Midbrain (tissue), 1 donor: ENCODE results near the gene ZNF337.
"Not testable (repeated sequence)": the region's sequence is repeated elsewhere in the genome, so short reads cannot be mapped to it uniquely, and the experiment has no call there.

Experiments
- DNase-seq: peaks from one replicate; lab custom pipeline; 2025; lab: John Stamatoyannopoulos, UW

ZNF337 gene

DNA sequence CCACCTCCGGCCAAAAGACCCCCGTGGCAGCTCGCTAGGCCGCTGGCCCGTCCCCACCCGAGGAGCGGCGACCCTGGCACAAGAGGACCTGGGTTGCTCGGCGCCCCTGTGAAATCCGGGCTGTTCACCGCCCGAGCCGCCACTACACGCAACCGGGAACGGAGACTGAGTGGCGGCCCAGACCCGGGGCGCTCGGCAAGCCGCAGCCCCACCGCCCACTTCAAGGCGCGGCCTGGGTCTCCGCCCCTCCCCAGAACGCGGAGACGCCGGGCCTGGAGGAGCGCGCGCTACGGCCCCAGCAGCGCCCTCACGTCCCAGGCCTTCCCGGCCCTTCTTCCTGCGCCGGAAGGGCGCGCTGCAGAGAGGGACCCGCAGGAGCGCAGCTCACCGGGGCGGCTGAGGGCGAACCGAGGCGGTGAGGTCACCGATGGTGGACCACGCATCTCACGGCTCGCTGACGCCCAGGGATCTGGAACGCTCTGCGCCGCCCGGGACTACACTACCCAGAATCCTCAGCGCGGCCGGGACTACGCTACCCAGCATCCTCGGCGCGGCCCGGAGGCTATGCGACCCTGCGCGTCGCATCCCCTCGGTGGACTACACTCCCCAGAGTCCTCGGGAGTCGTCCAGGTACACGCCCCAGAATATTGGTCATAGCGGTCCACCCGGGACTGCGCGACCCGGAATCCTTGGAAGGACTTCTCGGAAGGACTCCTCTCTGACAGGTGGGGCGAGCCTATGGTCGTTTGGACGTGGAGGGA, at the start of gene ZNF337:
Gene ZNF337 (minus strand): TSS at position 483 of the 761 bp plus-strand sequence. CDS start 10,436 bp downstream, outside the sequence.
- peak; percentile 93 for DNase-seq

DNA sequence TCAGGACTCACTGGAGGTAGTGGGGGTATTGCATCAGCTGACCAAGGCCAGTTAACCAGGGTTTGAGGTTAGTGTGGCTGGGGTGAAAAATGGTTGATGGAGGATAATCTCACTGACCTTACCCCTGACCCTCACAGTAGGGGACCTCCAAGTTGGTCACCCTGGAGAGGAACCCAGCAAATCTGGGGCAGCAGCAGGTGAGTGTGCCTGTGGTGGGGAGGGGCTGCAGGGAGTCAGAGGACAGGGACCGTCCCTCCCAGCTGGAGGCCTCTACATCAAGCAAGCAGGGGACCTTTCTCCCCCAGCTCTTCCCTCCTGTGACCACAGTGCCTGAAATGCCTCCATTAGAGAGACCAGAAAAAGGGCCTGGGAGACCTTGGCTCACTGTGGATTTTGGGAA, 49.1 kb upstream of the ZNF337 start:
- no peak for DNase-seq

DNA sequence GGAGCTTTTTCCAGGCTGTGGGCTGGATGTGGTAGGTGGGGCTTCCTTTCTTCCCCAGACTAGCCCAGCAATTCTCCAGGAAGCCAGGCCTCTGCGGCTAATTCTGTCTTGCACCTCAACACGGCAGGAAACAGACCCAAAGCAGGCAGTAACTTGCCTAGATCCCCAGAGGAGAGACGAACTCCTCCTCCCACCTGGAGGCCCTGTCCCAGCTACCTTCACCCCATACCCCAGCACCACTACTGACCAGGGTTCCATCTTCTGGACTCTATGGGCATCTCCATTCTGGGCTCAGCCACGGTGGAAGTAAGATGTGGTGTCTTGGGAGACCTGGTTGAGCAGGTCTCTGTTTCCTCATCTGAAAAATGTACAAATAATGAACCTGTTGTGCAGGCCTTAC, 48.4 kb upstream of the ZNF337 start:
- DNase-seq: no peak

DNA sequence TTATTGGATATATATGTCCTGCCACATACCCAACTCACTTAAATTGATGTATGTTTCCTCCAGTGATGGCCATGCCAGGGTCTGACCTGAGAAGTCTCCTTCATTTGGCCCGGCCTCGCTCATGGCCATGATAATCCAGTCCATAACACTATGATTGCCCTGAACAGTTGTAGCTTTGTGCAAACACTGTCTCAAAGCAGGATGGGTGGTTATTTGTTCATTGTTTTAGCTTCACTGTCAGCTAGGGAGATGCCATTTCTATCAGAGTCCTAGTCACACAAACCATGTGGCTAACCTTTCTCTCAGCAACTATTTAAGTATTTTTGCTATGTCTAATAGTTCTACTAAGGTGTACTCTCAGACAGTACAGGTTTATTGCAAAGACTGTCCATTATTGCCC, 47.6 kb upstream of the ZNF337 start:
- DNase-seq: peak; percentile 13

DNA sequence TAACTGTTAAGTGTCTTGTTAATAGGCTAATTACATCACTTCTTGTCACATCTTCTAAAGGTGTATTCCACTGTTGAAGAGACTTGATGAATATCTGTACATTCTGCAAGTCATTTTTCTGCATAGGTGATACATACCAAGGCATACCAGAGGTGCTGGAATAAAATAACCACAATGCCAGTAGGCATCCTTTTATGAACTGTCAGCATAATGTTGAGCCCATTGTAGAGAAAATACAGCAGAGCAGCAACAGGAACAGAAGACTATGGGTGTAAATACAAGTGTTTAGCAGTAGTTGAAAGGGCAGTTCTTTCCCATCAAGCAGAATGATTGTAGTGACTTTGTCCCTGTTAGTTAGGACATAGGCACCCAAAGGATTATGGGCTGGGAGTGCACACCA, 44.4 kb upstream of the ZNF337 start:
- no peak for DNase-seq

DNA sequence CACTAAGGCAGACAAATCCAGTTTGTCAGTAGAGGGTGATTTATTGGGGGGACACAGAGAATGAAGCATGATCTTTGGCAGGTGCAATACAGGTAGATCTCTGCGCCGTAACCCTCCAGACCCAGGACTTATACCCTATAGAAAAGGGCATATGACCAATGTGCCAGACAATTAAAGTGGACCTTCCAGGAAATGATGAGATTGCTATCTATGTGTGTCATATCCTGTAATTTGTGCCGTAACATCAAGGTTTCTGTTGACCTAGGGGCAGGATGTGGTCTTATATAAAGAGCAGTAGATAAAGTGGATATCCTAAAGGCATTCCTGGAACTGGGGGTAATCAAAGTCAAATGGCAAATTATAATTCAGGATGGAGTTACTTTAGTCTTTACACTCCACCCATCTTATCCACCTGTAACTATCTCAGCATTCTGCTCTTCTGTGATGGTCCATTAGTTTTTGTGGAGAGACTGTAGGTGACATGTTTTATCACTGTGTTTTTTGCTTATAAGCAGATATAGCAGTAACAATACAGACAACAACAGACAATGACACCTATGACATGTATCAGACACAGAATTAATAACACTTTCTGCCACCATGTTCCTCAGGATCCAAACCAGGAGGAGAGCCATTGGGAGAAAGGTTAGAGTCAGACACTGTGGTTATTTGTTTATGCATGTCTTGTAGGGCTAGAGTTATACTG, 43.1 kb upstream of the ZNF337 start:
- DNase-seq: no peak

DNA sequence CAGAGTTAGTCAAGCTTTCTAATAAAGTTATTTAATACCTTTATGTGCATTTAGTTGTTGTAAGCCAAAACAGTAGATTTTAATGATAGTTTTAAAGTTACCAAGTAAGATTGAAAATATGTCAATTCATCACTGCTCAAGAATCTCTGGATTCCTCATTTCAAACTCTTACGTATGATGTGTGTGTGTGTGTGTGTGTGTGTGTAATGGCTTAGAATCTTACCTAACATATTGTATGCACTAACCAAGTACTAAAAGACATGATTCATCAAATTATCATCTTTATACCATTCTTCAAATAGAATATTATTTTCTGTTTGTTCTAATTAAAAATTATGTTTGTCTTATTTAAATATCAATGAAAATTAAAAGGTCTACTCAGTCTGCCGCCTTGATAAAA, 41.5 kb upstream of the ZNF337 start:
- no peak for DNase-seq

DNA sequence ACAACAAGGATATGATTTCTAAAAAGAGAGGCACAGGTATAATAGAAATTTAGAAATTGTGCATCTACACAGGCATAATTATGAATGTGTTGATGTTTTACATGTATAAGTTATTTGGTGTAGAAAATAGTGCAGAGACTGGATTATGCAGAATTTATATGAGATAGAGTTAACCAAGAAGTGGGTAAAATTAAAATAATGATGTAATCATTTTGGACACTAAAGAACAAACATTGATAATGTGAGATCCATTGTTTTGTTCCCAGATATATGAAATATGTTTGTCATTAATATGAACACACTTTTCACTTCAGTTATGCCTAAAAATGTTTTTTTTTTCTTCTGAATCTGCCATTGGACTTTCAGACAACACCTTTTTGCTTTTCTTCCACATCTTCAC, 37.2 kb upstream of the ZNF337 start:
- DNase-seq: no peak

DNA sequence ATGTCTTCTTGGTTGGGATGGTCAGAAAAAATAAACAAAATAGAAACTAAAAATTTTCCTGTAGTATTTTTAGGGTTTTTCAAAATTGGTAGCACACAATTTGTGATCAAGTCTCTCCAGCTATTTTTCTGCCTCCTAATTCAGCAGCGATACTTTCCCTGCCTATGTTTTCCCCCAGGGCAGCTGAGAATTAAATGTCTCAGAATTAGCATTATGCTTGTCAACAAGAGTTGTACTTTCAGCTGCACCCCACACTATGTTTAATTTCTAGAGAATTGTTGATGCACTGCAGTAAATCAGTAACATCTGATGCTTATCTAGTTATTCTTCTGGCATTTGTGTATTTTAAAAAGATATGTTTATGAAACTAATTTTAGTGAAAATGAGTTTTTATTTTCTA, 34.2 kb upstream of the ZNF337 start:
- DNase-seq: no peak

DNA sequence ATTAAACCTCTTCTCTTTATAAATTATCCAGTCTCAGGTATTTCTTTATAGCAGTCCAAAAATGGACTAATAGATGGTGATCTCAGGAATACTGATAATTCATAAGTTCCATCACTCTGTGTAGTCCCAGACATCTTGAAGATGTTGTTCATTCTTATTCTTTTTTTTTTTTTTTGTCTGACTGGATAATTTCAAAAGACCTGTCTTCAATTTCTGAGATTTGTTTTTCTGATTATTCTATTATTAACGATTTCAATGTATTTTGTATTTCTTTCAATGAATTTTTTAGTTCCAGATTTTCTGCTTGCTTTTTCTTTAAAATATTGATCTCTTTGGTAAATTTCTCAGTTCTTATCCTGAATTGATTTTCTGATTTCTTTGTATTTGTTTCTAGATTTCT, 29.7 kb upstream of the ZNF337 start:
- DNase-seq: no peak

DNA sequence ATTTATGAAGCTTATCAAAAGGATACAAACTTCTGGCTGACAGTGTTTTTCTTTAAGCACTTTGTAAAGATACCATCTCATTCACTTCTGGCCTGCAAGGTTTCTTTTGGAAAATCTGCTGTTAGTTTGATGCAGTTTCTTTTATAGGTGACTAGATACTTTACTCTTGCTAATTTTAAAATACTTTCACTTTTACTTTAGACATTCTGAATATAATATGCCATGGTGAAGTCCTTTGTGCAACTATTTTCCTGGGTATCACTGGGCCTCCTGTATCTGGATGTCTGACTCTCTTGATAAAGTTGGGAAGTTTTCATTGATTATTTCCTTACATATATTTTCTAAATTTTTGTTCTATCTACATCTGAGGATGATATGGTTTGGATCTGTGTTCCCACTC, 29.0 kb upstream of the ZNF337 start:
- DNase-seq: no peak

DNA sequence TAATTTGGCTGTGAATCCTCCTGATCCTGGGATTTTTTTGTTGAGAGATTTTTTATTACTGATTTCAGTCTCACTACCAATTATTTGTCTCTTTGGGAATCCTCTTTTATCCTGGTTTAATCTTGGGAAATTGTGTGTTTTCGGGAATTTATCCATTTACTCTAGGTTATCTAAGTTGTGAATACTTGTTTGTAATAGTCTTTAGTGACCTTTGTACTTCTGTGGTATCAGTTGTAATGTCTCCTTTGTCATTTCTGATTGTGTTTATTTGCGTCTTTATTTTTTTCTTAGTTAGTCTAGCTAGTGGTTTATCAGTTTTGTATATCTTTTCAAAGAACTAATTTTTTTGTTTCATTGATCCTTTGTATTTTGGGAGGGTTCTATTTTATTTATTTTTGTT, 27.3 kb upstream of the ZNF337 start:
- DNase-seq: no peak

DNA sequence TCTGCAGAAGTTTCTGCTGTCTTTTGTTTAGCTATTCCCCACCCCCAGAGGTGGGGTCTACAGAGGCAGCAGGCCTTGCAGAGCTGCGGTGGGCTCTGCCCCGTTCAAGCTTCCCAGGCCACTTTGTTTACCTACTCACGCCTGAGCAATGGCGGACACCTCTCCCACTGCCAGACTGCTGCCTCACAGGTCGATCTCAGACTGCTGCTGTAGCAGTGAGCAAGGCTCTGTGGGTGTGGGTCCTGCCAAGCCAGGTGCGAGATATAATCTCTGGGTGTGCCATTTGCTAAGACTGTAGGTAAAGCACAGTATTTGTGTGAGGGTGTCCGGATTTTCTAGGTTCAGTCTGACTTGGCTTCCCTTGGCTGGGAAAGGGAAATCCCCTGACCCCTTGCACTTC, 23.6 kb upstream of the ZNF337 start:
- no peak for DNase-seq

DNA sequence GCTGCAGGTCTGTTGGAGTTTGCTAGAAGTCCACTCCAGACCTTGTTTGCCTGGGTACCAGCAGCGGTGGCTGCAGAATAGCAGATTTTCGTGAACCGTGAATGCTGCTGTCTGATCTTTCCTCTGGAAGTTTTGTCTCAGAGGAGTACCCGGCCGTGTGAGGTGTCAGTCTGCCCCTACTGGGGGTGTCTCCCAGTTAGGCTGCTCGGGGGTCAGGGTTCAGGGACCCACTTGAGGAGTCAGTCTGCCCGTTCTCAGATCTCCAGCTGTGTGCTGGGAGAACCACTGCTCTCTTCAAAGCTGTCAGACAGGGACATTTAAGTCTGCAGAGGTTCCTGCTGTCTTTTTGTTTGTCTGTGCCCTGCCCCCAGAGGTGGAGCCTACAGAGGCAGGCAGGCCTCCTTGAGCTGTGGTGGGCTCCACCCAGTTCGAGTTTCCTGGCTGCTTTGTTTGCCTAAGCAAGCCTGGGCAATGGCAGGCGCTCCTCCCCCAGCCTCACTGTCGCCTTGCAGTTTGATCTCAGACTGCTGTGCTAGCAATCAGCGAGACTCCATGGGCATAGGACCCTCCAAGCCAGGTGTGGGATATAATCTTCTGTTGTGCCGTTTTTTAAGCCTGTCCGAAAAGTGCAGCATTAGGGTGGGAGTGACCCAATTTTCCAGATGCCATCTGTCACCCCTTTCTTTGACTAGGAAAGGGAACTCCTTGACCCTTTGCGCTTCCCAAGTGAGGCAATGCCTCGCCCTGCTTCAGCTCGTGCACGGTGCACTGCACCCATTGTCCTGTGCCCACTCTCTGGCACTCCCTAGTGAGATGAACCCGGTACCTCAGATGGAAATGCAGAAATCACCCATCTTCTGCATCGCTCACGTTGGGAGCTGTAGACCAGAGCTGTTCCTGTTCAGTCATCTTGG, 22.5 kb upstream of the ZNF337 start:
- not testable (repeated sequence) for DNase-seq

DNA sequence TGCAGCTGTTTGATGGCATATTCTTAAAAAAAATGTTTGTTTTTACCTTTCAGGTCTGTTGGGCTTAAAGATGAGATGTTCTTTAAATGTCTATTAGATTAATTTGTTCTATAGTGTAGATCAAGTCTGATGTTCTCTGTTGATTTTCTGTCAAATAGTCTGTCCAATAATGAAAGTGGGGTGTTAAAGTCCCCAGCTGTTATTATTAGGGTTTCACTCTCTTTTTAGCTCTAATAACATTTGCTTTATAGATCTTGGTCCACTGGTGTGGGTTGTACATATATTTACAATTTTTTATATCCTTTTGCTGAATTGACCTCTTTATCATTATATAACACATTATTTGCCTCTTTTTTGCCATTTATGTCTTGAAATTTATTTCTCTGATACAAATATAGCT, 11.0 kb upstream of the ZNF337 start:
- DNase-seq: no peak

DNA sequence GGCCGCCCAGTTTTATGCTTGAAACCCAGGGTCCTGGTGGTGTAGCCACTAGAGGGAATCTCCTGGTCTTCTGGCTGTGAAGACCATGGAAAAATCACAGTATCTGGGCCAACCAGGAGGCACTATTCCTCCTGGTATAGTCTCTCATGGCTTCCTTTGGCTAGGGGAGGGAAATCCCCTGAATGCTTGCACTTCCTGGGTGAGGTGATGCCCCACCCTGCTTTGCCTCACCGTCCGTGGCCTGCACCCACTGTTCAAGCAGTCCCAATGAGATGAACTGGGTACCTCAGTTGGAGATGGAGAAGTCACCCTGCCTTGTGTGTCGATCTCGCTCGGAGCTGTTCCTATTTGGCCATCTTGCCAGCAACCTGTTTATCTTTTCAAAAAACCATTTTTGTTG, 10.1 kb upstream of the ZNF337 start:
- no peak for DNase-seq

DNA sequence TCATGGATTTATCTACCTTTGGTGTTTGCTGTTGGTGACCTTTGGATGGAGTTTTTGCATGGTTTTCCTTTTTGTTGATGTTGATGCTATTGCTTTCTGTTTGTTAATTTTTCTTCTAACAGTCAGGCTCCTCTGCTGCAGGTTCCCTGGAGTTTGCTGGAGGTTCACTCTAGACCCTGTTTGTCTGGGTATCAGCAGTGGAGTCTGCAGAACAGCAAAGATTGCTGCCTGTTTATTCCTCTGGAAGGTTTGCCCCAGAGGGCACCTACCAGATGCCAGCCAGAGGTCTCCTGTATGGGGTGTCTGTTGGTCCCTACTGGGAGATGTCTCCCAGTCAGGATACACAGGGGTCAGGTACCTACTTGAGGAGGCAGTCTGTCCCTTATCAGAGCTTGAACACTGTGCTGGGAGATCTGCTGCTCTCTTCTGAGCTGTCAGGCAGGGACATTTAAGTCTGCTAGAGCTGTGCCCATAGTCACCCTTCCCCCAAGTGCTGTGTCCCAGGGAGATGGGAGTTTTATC, 9.2 kb upstream of the ZNF337 start:
- no peak for DNase-seq

DNA sequence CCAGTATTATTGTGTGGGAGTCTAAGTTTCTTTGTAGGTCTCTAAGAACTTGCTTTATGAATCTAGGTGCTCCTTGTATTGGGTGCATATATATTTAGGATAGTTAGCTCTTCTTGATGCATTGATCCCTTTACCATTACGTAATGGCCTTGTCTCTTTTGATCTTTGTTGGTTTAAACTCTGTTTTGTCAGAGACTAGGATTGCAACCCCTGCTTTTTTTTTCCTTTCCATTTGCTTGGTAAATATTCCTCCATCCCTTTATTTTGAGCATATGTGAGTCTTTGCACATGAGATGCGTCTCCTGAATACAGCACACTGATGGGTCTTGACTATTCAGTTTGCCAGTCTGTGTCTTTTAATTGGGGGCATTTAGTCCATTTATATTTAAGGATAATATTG, 7.7 kb upstream of the ZNF337 start:
- not testable (repeated sequence) for DNase-seq

DNA sequence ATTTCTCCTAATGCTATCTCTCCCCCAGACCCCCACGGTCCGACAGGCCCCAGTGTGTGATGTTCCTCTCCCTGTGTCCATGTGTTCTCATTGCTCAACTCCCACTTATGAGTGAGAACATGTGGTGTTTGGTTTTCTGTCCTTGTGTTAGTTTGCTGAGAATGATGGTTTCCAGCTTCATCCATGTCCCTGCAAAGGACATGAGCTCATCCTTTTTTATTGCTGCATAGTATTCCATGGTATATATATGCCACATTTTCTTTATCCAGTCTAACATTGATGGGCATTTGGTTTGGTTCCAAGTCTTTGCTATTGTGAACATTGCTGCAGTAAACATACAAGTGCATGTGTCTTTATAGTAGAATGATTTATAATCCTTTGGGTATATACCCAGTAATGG, 4.2 kb upstream of the ZNF337 start:
- not testable (repeated sequence) for DNase-seq

DNA sequence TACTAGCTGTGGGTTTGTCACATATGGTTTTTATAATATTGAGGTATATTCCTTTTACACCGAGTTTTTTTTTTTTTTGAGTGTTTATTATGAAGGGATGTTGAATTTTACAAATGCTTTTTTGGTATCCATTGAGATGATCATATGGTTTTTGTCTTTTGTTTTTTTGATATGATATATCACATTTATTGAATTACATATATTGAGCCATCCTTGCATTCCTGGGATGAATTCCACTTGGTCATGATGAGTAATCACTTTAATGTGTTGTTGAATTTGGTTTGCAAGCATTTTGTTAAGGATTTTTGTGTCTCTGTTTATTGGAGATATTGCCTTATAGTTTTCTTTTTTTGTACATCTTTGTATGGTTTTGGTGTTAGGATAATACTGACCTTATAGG, 3.3 kb upstream of the ZNF337 start:
- DNase-seq: no peak

DNA sequence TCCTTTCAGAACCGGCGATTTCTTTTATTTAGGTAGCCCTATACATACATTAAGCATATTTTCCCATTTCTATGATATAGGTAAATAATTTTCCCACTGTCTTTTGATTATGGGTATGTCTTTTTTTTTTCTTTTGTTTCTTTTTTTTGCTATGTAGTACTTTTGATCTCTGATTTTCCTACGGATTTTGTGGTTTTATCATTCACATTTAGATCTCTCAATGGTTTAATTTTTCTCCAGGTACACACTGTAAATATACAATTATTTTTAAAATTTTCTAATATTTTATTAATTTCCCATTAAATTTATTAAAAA, 436 bp upstream of the ZNF337 start:
- no peak for DNase-seq

DNA sequence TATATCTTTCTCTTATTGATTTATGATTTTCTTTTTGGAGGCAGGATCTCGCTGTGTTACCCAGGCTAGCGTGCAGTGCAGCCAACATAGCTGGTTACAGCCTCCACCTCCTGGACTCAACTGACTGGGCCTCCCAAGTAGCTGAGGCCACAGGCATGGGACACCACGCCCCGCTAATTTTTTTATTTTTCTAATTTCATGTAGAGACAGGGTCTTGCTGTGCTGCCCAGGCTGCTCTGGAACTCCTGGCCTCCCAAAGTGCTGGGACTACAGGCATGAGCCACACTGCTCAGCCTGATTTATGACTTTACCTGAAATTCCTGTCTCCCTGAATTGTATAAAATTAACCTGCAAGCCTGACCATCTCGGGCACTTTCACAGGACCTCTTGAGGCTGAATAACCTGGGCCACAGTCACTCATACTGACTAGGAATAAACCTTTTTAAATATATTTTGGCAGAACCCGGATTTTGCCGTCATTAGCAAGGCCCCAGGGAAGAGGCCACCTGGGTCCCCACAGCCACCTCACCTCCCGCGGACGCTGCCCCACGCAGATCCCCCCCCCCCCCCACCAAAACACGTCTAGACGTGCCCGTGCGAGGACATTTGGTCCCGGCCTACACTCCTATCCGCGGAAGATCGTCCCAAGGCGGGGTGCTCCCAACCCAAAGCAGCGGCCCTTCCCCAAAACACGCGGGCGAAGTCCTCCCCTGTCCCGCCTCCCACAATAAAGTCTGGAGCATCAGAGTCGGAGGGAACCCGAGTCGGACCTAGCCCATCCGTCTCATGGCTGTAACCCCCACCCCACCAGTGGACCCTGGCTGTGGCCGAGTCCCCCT, 902 bp downstream of the ZNF337 start:
- no peak for DNase-seq
